Transverse colon (tissue), 4 donors: ENCODE measurements around the gene NOL9. TPM values are rescaled to one million over a fixed set of nuclear protein-coding genes. Genes with fewer than 3 reads are reported as not detected.
"Not testable (repeated sequence)": the region's sequence is repeated elsewhere in the genome, so short reads cannot be mapped to it uniquely, and the experiment has no call there.

Experiments used
- DNase-seq: peaks from one replicate; pipeline ENCODE4 v3.0.0-alpha.2; 2019
- H3K27ac ChIP-seq, 4 donors: fragments of 200-600 bp; sonication (generic); 2 replicates each; pipeline ENCODE4 v1.5.1; 2016 to 2018; ENCODE audit warnings: inconsistent platforms in 4 of 4
- H3K27me3 ChIP-seq: fragments of 200-600 bp; sonication (generic); 2 replicates; pipeline ENCODE4 v1.5.1; 2017; ENCODE audit warnings: inconsistent platforms
- H3K36me3 ChIP-seq, 4 donors: fragments of 200-600 bp; sonication (generic); 2 replicates each; pipeline ENCODE4 v1.5.1; 2017 to 2019; ENCODE audit warnings: inconsistent platforms in 4 of 4
- H3K4me1 ChIP-seq, 4 donors: fragments of 200-600 bp; sonication (generic); 2 replicates each; pipeline ENCODE4 v1.5.1; 2017 to 2020; ENCODE audit warnings: inconsistent platforms in 4 of 4
- H3K4me3 ChIP-seq, 4 donors: fragments of 200-600 bp; sonication (generic); 1 replicate in 1 of 4; 2 replicates in 3 of 4; pipeline versions ENCODE4 v1.5.1 to v1.6.1; 2017 to 2019; ENCODE audit warnings: inconsistent platforms in 4 of 4
- H3K9me3 ChIP-seq, 2 donors: fragments of 200-600 bp; sonication (generic); 2 replicates each; pipeline ENCODE4 v1.5.1; 2017 to 2019; ENCODE audit warnings: inconsistent platforms in 2 of 2
- EP300 ChIP-seq: sonication (generic); formaldehyde crosslinking; IDR thresholded peaks from one replicate; pipeline ENCODE4 v1.6.1; 2017; ENCODE audit warnings: antibody characterized with exemption, low read depth
- POLR2A ChIP-seq: fragments of 450-650 bp; IDR thresholded peaks from one replicate; pipeline ENCODE4 v1.6.1; 2016; ENCODE audit warnings: antibody characterized with exemption, mild to moderate bottlenecking, moderate library complexity
- POLR2AphosphoS5 ChIP-seq, 3 donors: sonication (generic); formaldehyde crosslinking; IDR thresholded peaks; one replicate each; pipeline ENCODE4 v1.6.1; 2016; ENCODE audit warnings: antibody characterized with exemption in 3 of 3
- WGBS, 2 donors: methylation state at CpG; one replicate each; pipeline ENCODE4 v1.1.5; 2018; ENCODE audit warnings: low coverage in 1 of 2; 5-methylcytosine and 5-hydroxymethylcytosine counted together
- in situ Hi-C, 4 donors: fragments of 200-750 bp; cut with MboI; loops; one replicate each; pipeline versions ENCODE4 v1.15.0 to v1.15.1; 2017; ENCODE audit warnings: low sequenced_read_pairs in 3 of 4, low pct_ligation_motif_present in 1 of 4, low pct_unique_long_range_greater_than_20kb in 1 of 4
- intact Hi-C: fragments of 100-400 bp; cut with DNase I; formaldehyde crosslinking; loops from one replicate; pipeline ENCODE4 v1.15.1; 2023; ENCODE audit warnings: low total_unique reads
- total RNA-seq, 4 donors: library from RNA; depleted of rRNA; stranded (reverse); fragments of >200 nt; gene quantifications; one replicate each; pipeline ENCODE4 v1.1.0, GENCODE V29; 2016
- TF ChIP-seq, protein P1 (sequence below), 5 experiments: fragments of 200-600 bp in 3 of 5; fragments of 450-650 bp in 2 of 5; sonication (generic) in 3 of 5; IDR thresholded peaks; 1 replicate in 2 of 5; 2 replicates in 3 of 5; pipeline ENCODE4 v1.5.1; 2016 to 2017; ENCODE audit warnings: antibody characterized with exemption in 5 of 5, inconsistent platforms in 3 of 5, mild to moderate bottlenecking in 2 of 5, moderate library complexity in 1 of 5

Gene NOL9
- total RNA-seq, 4 donors from 2014 or later = 8.0 to 30.0 (median 13.8) TPM

DNA sequence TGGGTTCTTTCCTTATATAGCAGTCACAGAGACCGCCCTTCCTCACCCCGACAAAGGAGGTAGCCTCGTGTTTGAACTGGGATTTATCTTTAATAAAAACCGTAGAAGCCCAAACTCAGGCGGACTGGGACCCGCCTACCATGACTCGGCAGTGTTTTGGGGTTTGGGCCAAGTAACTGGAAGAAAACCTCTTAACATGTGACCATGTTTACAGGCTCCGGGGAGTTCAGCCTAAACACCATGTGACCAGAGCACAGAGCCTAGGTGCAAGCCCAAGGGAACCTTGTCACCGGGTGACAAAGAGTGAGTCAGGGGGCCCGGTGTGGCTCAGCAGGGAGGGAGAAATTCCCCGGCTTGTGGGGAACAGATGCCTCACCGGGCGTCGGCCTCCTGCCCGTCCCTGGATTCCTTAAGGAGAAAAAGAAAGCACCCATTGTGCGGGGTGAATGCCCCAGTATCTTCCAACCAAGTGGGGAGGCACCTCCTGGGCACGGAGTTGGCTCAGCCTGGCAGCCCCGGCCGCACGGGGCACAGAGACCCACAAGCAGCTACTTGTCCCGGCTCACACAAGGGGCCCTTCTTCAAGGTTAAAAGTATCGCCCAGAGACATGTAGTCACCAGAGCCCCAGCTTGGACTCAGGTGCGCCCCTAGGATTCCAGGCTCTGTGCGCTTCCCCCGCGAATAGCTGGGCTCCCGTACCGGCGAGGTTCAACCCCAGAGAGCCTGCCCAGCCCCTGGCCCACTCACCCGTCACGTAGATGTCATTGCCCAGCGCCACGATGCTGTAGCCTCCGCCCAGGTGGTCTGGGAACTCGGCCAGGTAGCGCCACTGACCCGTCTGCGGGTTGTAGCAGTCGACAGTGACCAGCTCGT lies 47.0 kb upstream of the NOL9 start:
- H3K27ac ChIP-seq = peak overlapping the region; percentile 95 to 99 (median 98)
- peak overlapping the region; percentile 64 to 90 (median 71) for H3K4me3 ChIP-seq
- no peaks in the 10 kb centered on the region for H3K9me3 ChIP-seq
- H3K4me1 ChIP-seq = peaks cover 28 to 59% (median 46%) of the 10 kb centered on the region in 4 donors
- in situ Hi-C loops (no loop called here), intact Hi-C loops (no loop called here)
- H3K27me3 ChIP-seq = no peaks in the 10 kb centered on the region
- WGBS, 2 donors = 0% methylated on average over 4 to 36 of the region's 40 CpGs
- TF ChIP-seq POLR2A = peak; percentile 62
- peak; percentile 73 to 86 (median 79) for TF ChIP-seq POLR2AphosphoS5 (IDR thresholded peaks at IDR 0.05)
- TF ChIP-seq EP300 = no peak
- peaks cover 0 to 11% (median 4%) of the 10 kb centered on the region in 4 donors for H3K36me3 ChIP-seq
- peak; percentile 78 for DNase-seq

DNA sequence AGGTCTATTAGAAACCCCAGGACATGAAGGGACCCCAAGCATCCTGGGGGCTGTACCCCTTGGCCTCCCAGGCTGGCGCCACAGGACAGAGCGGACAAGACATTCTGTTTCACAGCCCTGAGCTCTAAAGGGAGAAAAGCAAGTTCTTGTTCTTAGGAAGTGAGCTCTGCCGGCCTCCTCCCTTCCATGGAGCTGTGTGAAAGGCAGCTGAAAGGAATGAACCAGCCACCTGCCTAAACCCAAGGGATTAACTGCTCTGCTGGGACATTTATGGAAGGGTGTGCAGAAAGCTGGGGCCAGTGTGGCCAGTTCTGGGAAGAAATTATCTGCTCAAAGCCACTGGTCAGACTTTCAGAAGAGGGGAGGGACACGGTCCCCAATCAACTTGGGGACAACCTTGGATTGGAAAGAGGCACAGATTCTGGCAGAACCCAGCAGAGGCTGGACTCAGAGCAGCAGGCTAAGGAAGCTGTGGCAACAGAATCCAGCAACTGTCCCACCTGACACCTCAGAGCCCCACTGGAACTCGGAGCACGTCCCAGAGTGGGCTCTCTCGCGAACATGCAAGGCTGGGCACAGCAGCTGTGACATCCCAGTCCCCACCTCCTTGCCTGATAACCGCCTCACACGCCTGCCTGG lies 46.2 kb upstream of the NOL9 start:
- in situ Hi-C loops = no loop called here
- Histone ChIP-seq H3K27me3 (no peaks in the 10 kb centered on the region), H3K27ac (peak overlapping the region; percentile 95 to 99 (median 98)), H3K4me3 (peak overlapping the region; percentile 64 to 90 (median 71)), H3K9me3 (no peaks in the 10 kb centered on the region), H3K4me1 (peaks cover 28 to 67% (median 52%) of the 10 kb centered on the region in 4 donors), H3K36me3 (peaks cover 0 to 15% (median 4%) of the 10 kb centered on the region in 4 donors)
- 21 to 80% methylated on average over 2 to 8 of the region's 10 CpGs for WGBS, 2 donors
- no peak for TF ChIP-seq EP300
- TF ChIP-seq, protein P1, sequence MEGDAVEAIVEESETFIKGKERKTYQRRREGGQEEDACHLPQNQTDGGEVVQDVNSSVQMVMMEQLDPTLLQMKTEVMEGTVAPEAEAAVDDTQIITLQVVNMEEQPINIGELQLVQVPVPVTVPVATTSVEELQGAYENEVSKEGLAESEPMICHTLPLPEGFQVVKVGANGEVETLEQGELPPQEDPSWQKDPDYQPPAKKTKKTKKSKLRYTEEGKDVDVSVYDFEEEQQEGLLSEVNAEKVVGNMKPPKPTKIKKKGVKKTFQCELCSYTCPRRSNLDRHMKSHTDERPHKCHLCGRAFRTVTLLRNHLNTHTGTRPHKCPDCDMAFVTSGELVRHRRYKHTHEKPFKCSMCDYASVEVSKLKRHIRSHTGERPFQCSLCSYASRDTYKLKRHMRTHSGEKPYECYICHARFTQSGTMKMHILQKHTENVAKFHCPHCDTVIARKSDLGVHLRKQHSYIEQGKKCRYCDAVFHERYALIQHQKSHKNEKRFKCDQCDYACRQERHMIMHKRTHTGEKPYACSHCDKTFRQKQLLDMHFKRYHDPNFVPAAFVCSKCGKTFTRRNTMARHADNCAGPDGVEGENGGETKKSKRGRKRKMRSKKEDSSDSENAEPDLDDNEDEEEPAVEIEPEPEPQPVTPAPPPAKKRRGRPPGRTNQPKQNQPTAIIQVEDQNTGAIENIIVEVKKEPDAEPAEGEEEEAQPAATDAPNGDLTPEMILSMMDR (IDR thresholded peaks at IDR 0.05) = no peak
- TF ChIP-seq POLR2A = no peak
- no peak for TF ChIP-seq POLR2AphosphoS5 (IDR thresholded peaks at IDR 0.05)
- intact Hi-C loops = no loop called here
- no peak for DNase-seq

DNA sequence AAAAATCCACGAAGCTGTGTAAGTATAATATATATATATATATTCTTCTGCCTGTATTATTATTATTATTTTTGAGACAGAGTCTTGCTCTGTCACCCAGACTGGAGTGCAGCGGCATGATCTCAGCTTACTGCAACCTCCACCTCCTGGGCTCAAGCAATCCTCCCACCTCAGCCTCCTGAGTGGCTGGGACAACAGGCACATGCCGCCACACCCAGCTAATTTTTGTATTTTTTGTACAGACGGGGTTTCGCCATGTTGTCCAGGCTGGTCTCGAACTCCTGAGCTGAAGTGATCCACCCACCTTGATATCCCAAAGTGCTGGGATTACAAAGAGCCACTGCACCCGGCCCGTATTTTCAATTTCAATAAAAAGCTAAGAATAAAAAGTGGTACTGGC lies 45.7 kb upstream of the NOL9 start:
- Histone ChIP-seq H3K27ac (peak overlapping the region; percentile 95 to 99 (median 98)), H3K4me1 (peaks cover 28 to 66% (median 54%) of the 10 kb centered on the region in 4 donors), H3K36me3 (peaks cover 0 to 19% (median 4%) of the 10 kb centered on the region in 4 donors), H3K4me3 (peak overlapping the region; percentile 64 to 90 (median 71))
- in situ Hi-C loops, H3K9me3 ChIP-seq, intact Hi-C loops, DNase-seq, H3K27me3 ChIP-seq: not testable (repeated sequence)
- WGBS, 2 donors = 50 to 51% methylated on average over 2 to 8 of the region's 8 CpGs

DNA sequence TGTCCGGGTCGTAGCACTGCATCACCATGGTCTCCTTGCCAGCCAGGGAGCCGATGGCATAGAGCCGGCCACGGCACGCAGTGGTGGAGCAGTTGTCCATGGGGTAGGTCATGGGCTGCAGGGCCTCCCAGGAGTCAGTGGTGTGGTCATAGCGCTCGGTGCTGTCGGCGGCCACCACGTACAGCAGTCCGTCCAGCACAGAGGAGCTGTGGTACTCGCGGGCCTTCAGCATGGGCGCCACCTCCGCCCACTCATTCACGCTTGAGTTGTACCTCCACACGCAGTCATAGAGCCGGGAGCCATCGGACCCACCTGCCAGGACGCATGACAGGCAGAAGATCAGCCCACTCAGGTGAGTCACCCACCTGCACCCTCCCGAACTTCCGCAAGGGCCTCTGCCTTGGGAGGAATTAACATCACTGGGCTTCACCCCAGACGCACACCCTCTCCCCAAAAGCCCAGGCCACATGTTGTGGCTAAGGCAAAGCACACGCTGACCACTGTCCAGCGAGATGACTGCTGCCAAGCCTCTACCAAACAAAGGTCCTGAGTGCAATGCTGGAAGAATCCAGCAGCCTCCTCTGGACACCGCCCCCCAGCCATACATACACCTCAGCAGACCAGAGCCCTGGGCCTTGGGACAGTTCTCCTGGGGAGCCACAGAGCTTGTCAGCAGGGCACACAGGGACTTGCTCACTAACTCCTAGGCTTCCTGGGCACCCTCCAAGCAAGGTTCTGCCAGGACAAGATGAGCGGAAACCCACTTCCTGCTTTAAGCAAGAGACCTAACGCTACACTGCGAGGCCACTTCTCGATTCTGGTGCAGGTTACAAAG lies 45.0 kb upstream of the NOL9 start:
- peaks cover 26 to 63% (median 57%) of the 10 kb centered on the region in 4 donors for H3K4me1 ChIP-seq
- in situ Hi-C loops = no loop called here
- peaks cover 0 to 22% (median 4%) of the 10 kb centered on the region in 4 donors for H3K36me3 ChIP-seq
- TF ChIP-seq POLR2AphosphoS5 (IDR thresholded peaks at IDR 0.05) = no peak
- TF ChIP-seq EP300 = no peak
- TF ChIP-seq, protein P1 (IDR thresholded peaks at IDR 0.05) = no peak
- TF ChIP-seq POLR2A = no peak
- H3K4me3 ChIP-seq = peak overlapping the region in 3 of 4 donors; percentile 68 to 90 (median 74)
- intact Hi-C loops = no loop called here
- H3K27ac ChIP-seq = peak overlapping the region; percentile 95 to 99 (median 98)
- 70 to 74% methylated on average over 2 to 25 of the region's 31 CpGs for WGBS, 2 donors
- DNase-seq = peak; percentile 49
- H3K27me3 ChIP-seq = no peaks in the 10 kb centered on the region
- H3K9me3 ChIP-seq = no peaks in the 10 kb centered on the region
